Measurements from ENCODE around the gene FTO. TPM values are rescaled to one million over a fixed set of nuclear protein-coding genes. Genes with fewer than 3 reads are reported as not detected.

The FTO gene
- total RNA-seq, 1 experiment from 2014 or later = 48.1 TPM

GRCh38 chr16:54077050-54077821, 373.3 kb downstream of the FTO start:
- DNase-seq (ENCODE audit: low spot score) = peak; percentile 79

- DNase-seq (ENCODE audit: low spot score) = peak; percentile 79
Measured at GRCh38 chr16:54080524-54081008, 376.6 kb downstream of the FTO start.

- DNase-seq (ENCODE audit: low spot score) = no peak
Measured at GRCh38 chr16:54086791-54087190, 382.8 kb downstream of the FTO start.

- DNase-seq (ENCODE audit: low spot score) = no peak
Measured at GRCh38 chr16:54090602-54091001, 386.6 kb downstream of the FTO start.

- DNase-seq (ENCODE audit: low spot score) = no peak
Measured at GRCh38 chr16:54093281-54093680, 389.3 kb downstream of the FTO start.

- no peak for DNase-seq (ENCODE audit: low spot score)
Measured at GRCh38 chr16:54094641-54095040, 390.7 kb downstream of the FTO start.

- no peak for DNase-seq (ENCODE audit: low spot score)
Measured at GRCh38 chr16:54096607-54097006, 392.7 kb downstream of the FTO start.

- DNase-seq (ENCODE audit: low spot score) = no peak
Measured at GRCh38 chr16:54097774-54098173, 393.8 kb downstream of the FTO start.

- no peak for DNase-seq (ENCODE audit: low spot score)
Measured at GRCh38 chr16:54098247-54098646, 394.3 kb downstream of the FTO start.

GRCh38 chr16:54099627-54100026, 395.7 kb downstream of the FTO start:
- DNase-seq (ENCODE audit: low spot score) = no peak

- DNase-seq (ENCODE audit: low spot score) = no peak
Measured at GRCh38 chr16:54102888-54103866, 399.2 kb downstream of the FTO start.

- DNase-seq (ENCODE audit: low spot score) = no peak
Measured at GRCh38 chr16:54106057-54106456, 402.1 kb downstream of the FTO start.

- DNase-seq (ENCODE audit: low spot score) = peak; percentile 4
Measured at GRCh38 chr16:54107583-54108202, 403.7 kb downstream of the FTO start.

GRCh38 chr16:54110016-54110981, 406.3 kb downstream of the FTO start:
- DNase-seq (ENCODE audit: low spot score) = no peak

- DNase-seq (ENCODE audit: low spot score) = no peak
Measured at GRCh38 chr16:54112451-54113206, 408.7 kb downstream of the FTO start.

GRCh38 chr16:54115558-54115957, 411.6 kb downstream of the FTO start:
- DNase-seq (ENCODE audit: low spot score) = no peak

- no peak for DNase-seq (ENCODE audit: low spot score)
Measured at GRCh38 chr16:54116124-54116655, 412.2 kb downstream of the FTO start.

- DNase-seq (ENCODE audit: low spot score) = no peak
Measured at GRCh38 chr16:54118846-54119245, 414.9 kb downstream of the FTO start.

GRCh38 chr16:54120846-54121480, 417.0 kb downstream of the FTO start:
- no peak for DNase-seq (ENCODE audit: low spot score)
